Right lobe of liver (tissue), 4 donors: ENCODE measurements around the gene SLC44A1.

Source experiments
- POLR2A ChIP-seq: fragments of 450-650 bp; IDR thresholded peaks from one replicate; pipeline ENCODE4 v1.6.1; 2017; ENCODE audit warnings: antibody characterized with exemption, mild to moderate bottlenecking
- TF ChIP-seq, protein P1 (sequence below), 4 donors: fragments of 200-600 bp in 3 of 4; fragments of 450-650 bp in 1 of 4; IDR thresholded peaks; one replicate each; pipeline versions ENCODE4 v1.5.1 to v1.8.0; 2016 to 2022; ENCODE audit warnings: antibody characterized with exemption in 4 of 4, mild to moderate bottlenecking in 2 of 4
- donor health status: DM: no; HTN: no; CAD: no.
- donor health status: DM: no; HTN: no; CAD: no.
- donor health status: DM: no; HTN: yes; CAD: no.

DNA sequence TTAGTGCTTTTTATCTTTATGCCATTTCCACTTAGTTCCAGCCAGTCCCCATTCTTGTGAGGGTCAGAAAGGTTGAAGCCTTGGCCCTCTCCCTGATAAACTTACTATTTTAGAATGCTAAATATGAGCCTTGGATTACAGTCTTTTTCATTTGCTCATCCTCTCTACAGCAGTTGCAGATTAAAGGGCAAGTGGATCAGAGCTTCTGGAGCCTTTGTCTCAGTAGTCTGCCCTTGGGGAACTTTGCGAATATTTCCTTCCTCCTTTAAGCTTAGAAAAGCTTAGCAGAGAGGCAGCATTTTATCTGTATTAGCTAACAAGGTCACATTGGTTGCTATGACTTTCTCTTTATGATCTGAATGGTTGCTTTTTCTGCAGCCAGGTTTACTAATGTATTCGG lies 214.9 kb downstream of the SLC44A1 start:
- TF ChIP-seq, protein P1, sequence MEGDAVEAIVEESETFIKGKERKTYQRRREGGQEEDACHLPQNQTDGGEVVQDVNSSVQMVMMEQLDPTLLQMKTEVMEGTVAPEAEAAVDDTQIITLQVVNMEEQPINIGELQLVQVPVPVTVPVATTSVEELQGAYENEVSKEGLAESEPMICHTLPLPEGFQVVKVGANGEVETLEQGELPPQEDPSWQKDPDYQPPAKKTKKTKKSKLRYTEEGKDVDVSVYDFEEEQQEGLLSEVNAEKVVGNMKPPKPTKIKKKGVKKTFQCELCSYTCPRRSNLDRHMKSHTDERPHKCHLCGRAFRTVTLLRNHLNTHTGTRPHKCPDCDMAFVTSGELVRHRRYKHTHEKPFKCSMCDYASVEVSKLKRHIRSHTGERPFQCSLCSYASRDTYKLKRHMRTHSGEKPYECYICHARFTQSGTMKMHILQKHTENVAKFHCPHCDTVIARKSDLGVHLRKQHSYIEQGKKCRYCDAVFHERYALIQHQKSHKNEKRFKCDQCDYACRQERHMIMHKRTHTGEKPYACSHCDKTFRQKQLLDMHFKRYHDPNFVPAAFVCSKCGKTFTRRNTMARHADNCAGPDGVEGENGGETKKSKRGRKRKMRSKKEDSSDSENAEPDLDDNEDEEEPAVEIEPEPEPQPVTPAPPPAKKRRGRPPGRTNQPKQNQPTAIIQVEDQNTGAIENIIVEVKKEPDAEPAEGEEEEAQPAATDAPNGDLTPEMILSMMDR (IDR thresholded peaks at IDR 0.05), result no peak
- no peak for TF ChIP-seq POLR2A
